Measurements from ENCODE around the gene MAL.

MAL gene

GRCh38 chr2:95007031-95007609 lies 18.4 kb upstream of the MAL start:
- no peak for ATAC-seq
- TF ChIP-seq GLIS3 (CRISPR knock-in tag; IDR thresholded peaks at IDR 0.05) (no peak), ZNF565 (CRISPR knock-in tag; conservative IDR thresholded peaks at IDR 0.05; ENCODE audit: low read depth) (no peak), TCF4 (CRISPR knock-in tag; IDR thresholded peaks at IDR 0.05; ENCODE audit: borderline replicate concordance) (no peak), ZC3H10 (CRISPR knock-in tag; IDR thresholded peaks at IDR 0.05) (no peak)

- no peak for ATAC-seq
- TF ChIP-seq ZNF70 (CRISPR knock-in tag; IDR thresholded peaks at IDR 0.05) (no peak), ZNF565 (CRISPR knock-in tag; conservative IDR thresholded peaks at IDR 0.05; ENCODE audit: low read depth) (no peak), RARB (CRISPR knock-in tag; IDR thresholded peaks at IDR 0.05) (no peak), SNAI2 (CRISPR knock-in tag; IDR thresholded peaks at IDR 0.05) (no peak), TCF4 (CRISPR knock-in tag; IDR thresholded peaks at IDR 0.05; ENCODE audit: borderline replicate concordance) (no peak), ZNF8 (CRISPR knock-in tag; IDR thresholded peaks at IDR 0.05) (no peak), ZFP3 (CRISPR knock-in tag; IDR thresholded peaks at IDR 0.05) (no peak)
- TF ChIP-seq, protein P1, sequence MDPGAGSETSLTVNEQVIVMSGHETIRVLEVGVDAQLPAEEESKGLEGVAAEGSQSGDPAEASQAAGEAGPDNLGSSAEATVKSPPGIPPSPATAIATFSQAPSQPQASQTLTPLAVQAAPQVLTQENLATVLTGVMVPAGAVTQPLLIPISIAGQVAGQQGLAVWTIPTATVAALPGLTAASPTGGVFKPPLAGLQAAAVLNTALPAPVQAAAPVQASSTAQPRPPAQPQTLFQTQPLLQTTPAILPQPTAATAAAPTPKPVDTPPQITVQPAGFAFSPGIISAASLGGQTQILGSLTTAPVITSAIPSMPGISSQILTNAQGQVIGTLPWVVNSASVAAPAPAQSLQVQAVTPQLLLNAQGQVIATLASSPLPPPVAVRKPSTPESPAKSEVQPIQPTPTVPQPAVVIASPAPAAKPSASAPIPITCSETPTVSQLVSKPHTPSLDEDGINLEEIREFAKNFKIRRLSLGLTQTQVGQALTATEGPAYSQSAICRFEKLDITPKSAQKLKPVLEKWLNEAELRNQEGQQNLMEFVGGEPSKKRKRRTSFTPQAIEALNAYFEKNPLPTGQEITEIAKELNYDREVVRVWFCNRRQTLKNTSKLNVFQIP (CRISPR knock-in tag; IDR thresholded peaks at IDR 0.05; ENCODE audit: borderline replicate concordance, low read depth): no peak
Measured at GRCh38 chr2:95007822-95008221, 17.7 kb upstream of the MAL start.

GRCh38 chr2:95008306-95008705 lies 17.2 kb upstream of the MAL start:
- TF ChIP-seq RARB (CRISPR knock-in tag; IDR thresholded peaks at IDR 0.05) (no peak), ZFP30 (CRISPR knock-in tag; IDR thresholded peaks at IDR 0.05) (no peak), GLIS3 (CRISPR knock-in tag; IDR thresholded peaks at IDR 0.05) (no peak), ZNF8 (CRISPR knock-in tag; IDR thresholded peaks at IDR 0.05) (no peak), CSDC2 (CRISPR knock-in tag; IDR thresholded peaks at IDR 0.05) (no peak), BACH2 (CRISPR knock-in tag; IDR thresholded peaks at IDR 0.05; ENCODE audit: borderline replicate concordance) (no peak), ZNF565 (CRISPR knock-in tag; conservative IDR thresholded peaks at IDR 0.05; ENCODE audit: low read depth) (no peak), ARNTL (CRISPR knock-in tag; IDR thresholded peaks at IDR 0.05; ENCODE audit: borderline replicate concordance, low read depth) (no peak), ZFP3 (CRISPR knock-in tag; IDR thresholded peaks at IDR 0.05) (no peak), ISL1 (CRISPR knock-in tag; IDR thresholded peaks at IDR 0.05) (no peak), ZNF70 (CRISPR knock-in tag; IDR thresholded peaks at IDR 0.05) (no peak), PPARA (CRISPR knock-in tag; IDR thresholded peaks at IDR 0.05; ENCODE audit: borderline replicate concordance) (no peak)
- TF ChIP-seq, protein P2, sequence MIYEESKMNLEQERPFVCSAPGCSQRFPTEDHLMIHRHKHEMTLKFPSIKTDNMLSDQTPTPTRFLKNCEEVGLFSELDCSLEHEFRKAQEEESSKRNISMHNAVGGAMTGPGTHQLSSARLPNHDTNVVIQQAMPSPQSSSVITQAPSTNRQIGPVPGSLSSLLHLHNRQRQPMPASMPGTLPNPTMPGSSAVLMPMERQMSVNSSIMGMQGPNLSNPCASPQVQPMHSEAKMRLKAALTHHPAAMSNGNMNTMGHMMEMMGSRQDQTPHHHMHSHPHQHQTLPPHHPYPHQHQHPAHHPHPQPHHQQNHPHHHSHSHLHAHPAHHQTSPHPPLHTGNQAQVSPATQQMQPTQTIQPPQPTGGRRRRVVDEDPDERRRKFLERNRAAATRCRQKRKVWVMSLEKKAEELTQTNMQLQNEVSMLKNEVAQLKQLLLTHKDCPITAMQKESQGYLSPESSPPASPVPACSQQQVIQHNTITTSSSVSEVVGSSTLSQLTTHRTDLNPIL (CRISPR knock-in tag; IDR thresholded peaks at IDR 0.05; ENCODE audit: low read depth): no peak
- TF ChIP-seq, protein P3, sequence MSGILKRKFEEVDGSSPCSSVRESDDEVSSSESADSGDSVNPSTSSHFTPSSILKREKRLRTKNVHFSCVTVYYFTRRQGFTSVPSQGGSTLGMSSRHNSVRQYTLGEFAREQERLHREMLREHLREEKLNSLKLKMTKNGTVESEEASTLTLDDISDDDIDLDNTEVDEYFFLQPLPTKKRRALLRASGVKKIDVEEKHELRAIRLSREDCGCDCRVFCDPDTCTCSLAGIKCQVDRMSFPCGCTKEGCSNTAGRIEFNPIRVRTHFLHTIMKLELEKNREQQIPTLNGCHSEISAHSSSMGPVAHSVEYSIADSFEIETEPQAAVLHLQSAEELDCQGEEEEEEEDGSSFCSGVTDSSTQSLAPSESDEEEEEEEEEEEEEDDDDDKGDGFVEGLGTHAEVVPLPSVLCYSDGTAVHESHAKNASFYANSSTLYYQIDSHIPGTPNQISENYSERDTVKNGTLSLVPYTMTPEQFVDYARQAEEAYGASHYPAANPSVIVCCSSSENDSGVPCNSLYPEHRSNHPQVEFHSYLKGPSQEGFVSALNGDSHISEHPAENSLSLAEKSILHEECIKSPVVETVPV (CRISPR knock-in tag; IDR thresholded peaks at IDR 0.05): no peak
- no peak for ATAC-seq

GRCh38 chr2:95008996-95009395 lies 16.5 kb upstream of the MAL start:
- TF ChIP-seq ZNF8 (CRISPR knock-in tag; IDR thresholded peaks at IDR 0.05) (no peak), ZC3H10 (CRISPR knock-in tag; IDR thresholded peaks at IDR 0.05) (no peak), OSR1 (CRISPR knock-in tag; IDR thresholded peaks at IDR 0.05) (no peak), RARB (CRISPR knock-in tag; IDR thresholded peaks at IDR 0.05) (no peak), ZNF70 (CRISPR knock-in tag; IDR thresholded peaks at IDR 0.05) (no peak), ZNF565 (CRISPR knock-in tag; conservative IDR thresholded peaks at IDR 0.05; ENCODE audit: low read depth) (no peak), TSHZ2 (CRISPR knock-in tag; IDR thresholded peaks at IDR 0.05) (no peak), BACH2 (CRISPR knock-in tag; IDR thresholded peaks at IDR 0.05; ENCODE audit: borderline replicate concordance) (no peak), TCF4 (CRISPR knock-in tag; IDR thresholded peaks at IDR 0.05; ENCODE audit: borderline replicate concordance) (no peak), GLIS3 (CRISPR knock-in tag; IDR thresholded peaks at IDR 0.05) (no peak), ARNTL (CRISPR knock-in tag; IDR thresholded peaks at IDR 0.05; ENCODE audit: borderline replicate concordance, low read depth) (no peak), SNAI2 (CRISPR knock-in tag; IDR thresholded peaks at IDR 0.05) (no peak), ZFP30 (CRISPR knock-in tag; IDR thresholded peaks at IDR 0.05) (no peak), ISL1 (CRISPR knock-in tag; IDR thresholded peaks at IDR 0.05) (no peak), ZFP3 (CRISPR knock-in tag; IDR thresholded peaks at IDR 0.05) (no peak), CSDC2 (CRISPR knock-in tag; IDR thresholded peaks at IDR 0.05) (no peak)
- TF ChIP-seq, protein P3 (CRISPR knock-in tag; IDR thresholded peaks at IDR 0.05): no peak
- ATAC-seq: no peak
